Large intestine (tissue), 3 donors: ENCODE measurements around the gene SNTB2. TPM values are rescaled to one million over a fixed set of nuclear protein-coding genes. Genes with fewer than 3 reads are reported as not detected.
A peak's percentile ranks its signal among the peaks of the same experiment; 100 is the strongest.

Experiments
- DNase-seq, 2 donors: peaks; one replicate each; pipeline versions ENCODE4 v3.0.0 to v3.0.0-alpha.2; 2013
- H3K27ac ChIP-seq: one replicate; pipeline ENCODE4 v1.5.1; 2013; ENCODE audit warnings: low read length
- H3K27me3 ChIP-seq: 2 replicates; pipeline ENCODE4 v1.6.1; 2013; ENCODE audit warnings: low read length; ENCODE audit not compliant: control insufficient read depth, insufficient read depth
- H3K36me3 ChIP-seq: 2 replicates; pipeline ENCODE4 v1.6.1; 2013; ENCODE audit warnings: low read length; ENCODE audit not compliant: control insufficient read depth, insufficient read depth
- H3K4me1 ChIP-seq: one replicate; pipeline ENCODE4 v1.6.1; 2013; ENCODE audit warnings: low read length; ENCODE audit not compliant: control insufficient read depth, insufficient read depth
- H3K4me3 ChIP-seq: one replicate; pipeline ENCODE4 v1.5.1; 2013; ENCODE audit warnings: low read length
- H3K9me3 ChIP-seq: one replicate; pipeline ENCODE4 v1.6.1; 2013; ENCODE audit warnings: mild to moderate bottlenecking, low read depth, low read length, moderate library complexity; ENCODE audit not compliant: control insufficient read depth
- WGBS: methylation state at CpG from one replicate; pipeline ENCODE4 v1.1.5; 2013; ENCODE audit warnings: low lambda C conversion rate; ENCODE audit not compliant: insufficient coverage; 5-methylcytosine and 5-hydroxymethylcytosine counted together
- polyA plus RNA-seq: library from polyadenylated mRNA; unstranded; fragments of 120-200 nt; gene quantifications from one replicate; pipeline ENCODE4 v1.2.1, GENCODE V29; 2013

Gene SNTB2
- polyA plus RNA-seq, 1 donor = 8.8 TPM

DNA sequence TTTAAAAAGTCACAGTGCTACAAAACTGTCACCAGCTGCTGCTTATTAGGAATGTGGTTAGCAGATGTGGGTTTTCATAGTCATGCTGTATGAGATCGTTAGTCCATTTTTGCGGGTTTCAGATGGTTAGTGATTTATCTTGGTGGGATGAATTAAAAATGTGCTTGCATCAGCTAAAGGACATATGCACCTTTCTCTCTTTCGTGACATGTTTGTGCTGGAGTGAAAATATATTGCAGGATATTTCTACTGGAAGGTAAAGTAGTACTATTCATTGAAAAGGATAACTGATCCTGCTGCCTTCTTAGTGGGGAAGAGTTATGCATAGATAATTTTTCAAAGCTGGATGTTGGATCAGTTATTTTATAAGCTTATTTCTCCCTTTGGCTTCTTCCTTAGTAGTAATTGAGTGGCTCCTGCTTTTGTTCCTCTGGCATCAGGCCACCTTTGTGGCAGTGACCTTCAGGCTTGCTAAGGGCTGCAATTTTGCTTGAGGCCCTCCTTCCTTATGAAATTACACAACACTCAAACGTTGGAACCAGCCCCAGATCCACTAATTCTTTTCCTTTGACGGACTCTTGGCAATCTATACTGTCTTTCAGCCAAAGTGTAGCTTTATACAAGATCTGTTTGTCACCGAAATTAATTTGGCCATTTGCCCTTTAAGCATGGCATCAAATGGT lies 7.5 kb upstream of the SNTB2 start:
- peak overlapping the region; percentile 21 for H3K27ac ChIP-seq
- H3K4me1 ChIP-seq = peaks cover 12% of the 10 kb centered on the region
- H3K4me3 ChIP-seq = no peak overlapping the region
- WGBS = 56% methylated on average over 2 of the region's 6 CpGs
- H3K27me3 ChIP-seq = no peaks in the 10 kb centered on the region
- peak; percentile 43 to 68 for DNase-seq
- H3K9me3 ChIP-seq = no peaks in the 10 kb centered on the region
- no peaks in the 10 kb centered on the region for H3K36me3 ChIP-seq

DNA sequence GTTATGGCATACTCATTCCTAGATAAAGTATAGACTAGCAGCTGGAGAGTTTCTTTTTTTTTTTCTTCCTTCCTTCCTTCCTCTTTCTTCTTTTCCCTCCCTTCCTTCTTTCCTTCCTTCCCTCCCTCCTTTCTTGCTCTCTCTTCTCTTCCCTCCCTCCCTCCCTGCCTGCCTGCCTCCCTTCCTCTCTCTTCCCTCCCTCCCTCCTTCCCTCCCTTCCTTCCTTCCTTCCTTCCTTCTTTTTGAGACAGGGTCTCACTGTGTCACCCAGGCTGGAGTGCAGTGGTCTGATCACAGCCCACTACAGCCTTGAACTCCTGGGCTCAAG lies 7.0 kb upstream of the SNTB2 start:
- H3K4me1 ChIP-seq = peaks cover 12% of the 10 kb centered on the region
- H3K27me3 ChIP-seq = no peaks in the 10 kb centered on the region
- DNase-seq = no peak
- H3K9me3 ChIP-seq = no peaks in the 10 kb centered on the region
- H3K36me3 ChIP-seq = no peaks in the 10 kb centered on the region
- no peak overlapping the region for H3K4me3 ChIP-seq
- peak overlapping the region; percentile 21 for H3K27ac ChIP-seq

DNA sequence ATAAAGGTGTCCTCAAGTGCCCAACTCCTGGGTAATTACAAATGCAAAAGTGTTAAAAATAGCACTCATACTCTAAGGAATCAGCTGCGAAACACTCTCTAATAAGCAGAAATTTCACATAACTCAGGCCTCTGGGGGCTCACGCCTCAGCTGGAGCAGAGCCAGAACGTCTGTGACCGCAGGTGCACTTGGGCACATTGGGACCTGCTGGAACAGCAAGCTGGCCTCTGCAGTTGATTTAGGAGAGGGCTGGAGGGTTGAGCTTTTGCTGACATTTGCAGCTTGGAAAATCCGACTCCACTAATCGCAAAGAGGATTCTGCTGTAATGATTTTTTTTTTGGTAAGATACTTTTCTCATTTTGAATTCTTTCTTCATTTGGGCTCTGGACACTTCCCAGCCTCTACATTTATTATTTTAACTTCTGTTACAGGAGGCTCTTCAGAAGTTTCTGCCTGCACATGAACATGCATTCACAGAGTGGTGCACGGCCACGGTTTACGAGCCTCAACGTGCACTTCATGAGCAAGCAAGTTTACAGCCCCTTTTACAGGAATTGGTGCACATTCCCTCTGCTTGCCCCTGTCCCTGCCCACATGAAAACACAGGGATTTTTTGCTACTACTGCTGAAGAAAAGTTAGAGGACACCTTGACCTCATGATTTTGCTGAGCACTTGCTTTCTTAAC lies 4.1 kb upstream of the SNTB2 start:
- DNase-seq = no peak
- no peaks in the 10 kb centered on the region for H3K27me3 ChIP-seq
- no CpG with 5 or more reads among the region's 10 CpGs for WGBS
- peaks cover 12% of the 10 kb centered on the region for H3K4me1 ChIP-seq
- no peak overlapping the region for H3K4me3 ChIP-seq
- H3K9me3 ChIP-seq = no peaks in the 10 kb centered on the region
- no peaks in the 10 kb centered on the region for H3K36me3 ChIP-seq
- no peak overlapping the region for H3K27ac ChIP-seq

DNA sequence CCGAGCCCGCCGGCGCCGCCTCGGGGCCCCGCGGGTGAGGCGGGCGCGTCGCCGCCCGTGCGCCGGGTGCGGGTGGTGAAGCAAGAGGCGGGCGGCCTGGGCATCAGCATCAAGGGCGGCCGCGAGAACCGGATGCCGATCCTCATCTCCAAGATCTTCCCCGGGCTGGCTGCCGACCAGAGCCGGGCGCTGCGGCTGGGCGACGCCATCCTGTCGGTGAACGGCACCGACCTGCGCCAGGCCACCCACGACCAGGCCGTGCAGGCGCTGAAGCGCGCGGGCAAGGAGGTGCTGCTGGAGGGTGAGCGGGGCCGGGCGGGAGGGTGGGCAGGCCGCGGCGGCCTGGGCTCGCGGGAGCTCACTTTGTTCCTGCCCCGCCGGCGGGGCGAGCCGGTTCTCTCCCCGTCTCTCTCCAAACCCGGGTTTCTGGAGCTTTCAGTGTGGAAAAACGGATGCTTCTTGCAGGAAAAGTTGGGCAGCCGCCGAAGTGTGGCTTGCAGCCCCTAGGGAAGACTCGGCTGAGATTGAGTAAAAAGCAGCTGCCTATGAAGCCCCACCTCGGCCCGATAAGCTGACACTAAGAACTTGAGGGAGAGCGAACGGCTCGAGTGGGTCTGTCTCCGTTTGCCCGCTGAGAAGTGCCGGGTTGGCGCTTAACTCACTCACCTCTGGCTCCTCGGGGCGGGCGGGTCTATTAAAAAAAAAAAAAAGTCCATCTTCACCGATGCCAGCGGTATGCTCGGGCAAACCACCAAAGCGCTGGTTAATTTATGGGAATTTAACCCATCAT lies 677 bp downstream of the SNTB2 start:
- Histone ChIP-seq H3K9me3 (no peaks in the 10 kb centered on the region), H3K36me3 (no peaks in the 10 kb centered on the region), H3K27me3 (no peaks in the 10 kb centered on the region), H3K27ac (peak overlapping the region; percentile 58), H3K4me3 (peak overlapping the region; percentile 68), H3K4me1 (no peaks in the 10 kb centered on the region)
- peak; percentile 28 to 68 for DNase-seq
- WGBS = no CpG with 5 or more reads among the region's 76 CpGs

DNA sequence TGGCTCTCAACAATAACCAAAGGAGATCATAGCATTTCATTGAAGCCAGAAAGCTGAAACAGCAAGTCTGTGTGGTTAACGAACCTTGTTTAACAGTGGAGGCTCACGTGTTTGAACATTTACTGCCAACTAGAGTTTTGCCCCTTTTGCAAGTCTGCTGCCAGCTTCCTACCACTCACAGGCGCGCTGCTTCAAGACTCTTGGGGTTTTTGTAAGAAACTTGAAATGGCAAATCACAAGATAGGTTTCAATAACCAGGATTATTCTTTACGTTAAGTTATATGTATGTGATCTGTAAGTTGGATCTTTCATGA lies 1.2 kb downstream of the SNTB2 start:
- Histone ChIP-seq H3K27me3 (no peaks in the 10 kb centered on the region), H3K9me3 (no peaks in the 10 kb centered on the region), H3K4me1 (no peaks in the 10 kb centered on the region), H3K27ac (peak overlapping the region; percentile 58), H3K36me3 (no peaks in the 10 kb centered on the region), H3K4me3 (peak overlapping the region; percentile 68)
- no peak for DNase-seq
- no CpG with 5 or more reads among the region's 5 CpGs for WGBS

DNA sequence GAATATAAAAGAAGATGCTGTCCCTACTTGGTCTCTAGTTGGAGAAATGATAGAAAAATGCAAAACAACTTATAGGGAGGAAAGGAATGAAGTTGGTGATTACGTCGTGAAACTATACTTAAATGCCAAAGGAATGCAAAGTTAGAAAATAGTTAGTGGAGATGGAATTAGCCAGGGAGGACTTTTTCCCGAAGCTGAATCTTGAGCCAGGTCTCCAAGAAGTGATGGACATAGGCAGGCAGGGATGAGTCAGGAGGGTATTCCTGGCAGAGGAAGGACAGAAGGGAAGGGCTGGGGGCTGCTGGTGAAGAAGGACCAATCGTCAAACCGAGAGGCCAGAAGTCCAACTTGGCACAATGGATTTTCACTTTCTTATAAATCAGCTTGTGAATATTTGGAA lies 1.8 kb downstream of the SNTB2 start:
- H3K27ac ChIP-seq = no peak overlapping the region
- 46% methylated on average over 4 of the region's 5 CpGs for WGBS

DNA sequence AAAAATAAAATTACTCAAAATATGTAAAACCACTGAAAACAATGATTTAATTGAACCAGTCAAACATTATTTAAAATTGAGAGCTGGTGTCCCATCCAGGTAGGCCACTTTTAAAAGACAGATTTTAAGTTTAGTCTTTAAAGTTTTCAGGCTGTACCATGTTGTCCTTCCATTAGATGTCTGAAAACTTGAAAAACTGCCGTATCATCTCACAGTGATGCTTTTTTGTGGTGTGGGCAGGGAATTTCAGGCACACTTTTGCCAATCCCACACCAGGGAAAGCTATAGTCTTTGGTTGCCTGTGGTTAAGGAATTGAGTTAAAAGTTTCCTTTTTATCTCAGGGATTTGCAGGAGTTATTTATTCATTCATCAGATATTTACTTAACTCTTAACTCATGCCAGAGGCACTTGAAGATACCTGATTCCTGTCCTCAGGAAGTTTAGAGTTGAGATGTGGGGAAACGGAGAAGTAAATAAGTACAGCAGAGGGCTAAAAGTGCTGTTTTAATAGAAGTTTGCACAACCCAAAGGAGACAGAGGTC lies 3.2 kb downstream of the SNTB2 start:
- no peaks in the 10 kb centered on the region for H3K27me3 ChIP-seq
- 100% methylated on average over 1 of the region's 2 CpGs for WGBS
- H3K36me3 ChIP-seq = no peaks in the 10 kb centered on the region
- no peak overlapping the region for H3K27ac ChIP-seq
- DNase-seq = no peak
- H3K9me3 ChIP-seq = no peaks in the 10 kb centered on the region
- H3K4me3 ChIP-seq = no peak overlapping the region
- no peaks in the 10 kb centered on the region for H3K4me1 ChIP-seq

More for the DNA sequence above, 1.8 kb downstream of the SNTB2 start:
- Histone ChIP-seq H3K4me1 (no peaks in the 10 kb centered on the region), H3K36me3 (no peaks in the 10 kb centered on the region), H3K27me3 (no peaks in the 10 kb centered on the region), H3K4me3 (peak overlapping the region; percentile 68), H3K9me3 (no peaks in the 10 kb centered on the region)
- no peak for DNase-seq

DNA sequence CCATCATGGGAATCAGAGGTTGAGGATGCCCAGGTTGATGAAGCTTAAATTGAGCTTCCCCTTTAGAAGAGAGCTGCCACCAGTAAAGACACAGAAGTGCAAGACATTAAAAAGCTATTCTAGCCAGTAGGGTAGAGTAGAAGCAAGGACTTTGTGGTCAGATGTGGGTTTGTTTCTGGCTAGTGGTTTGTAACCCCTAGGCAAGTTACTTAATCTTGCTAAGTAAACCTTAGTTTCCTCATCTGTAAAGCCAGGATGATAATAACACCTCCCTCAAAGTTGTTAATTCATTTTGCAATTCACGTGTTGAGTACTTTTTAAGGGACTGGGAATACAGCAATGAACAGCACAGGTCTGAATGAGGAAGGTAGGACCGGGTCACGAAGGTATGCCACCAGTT lies 3.6 kb downstream of the SNTB2 start:
- no peaks in the 10 kb centered on the region for H3K27me3 ChIP-seq
- H3K36me3 ChIP-seq = no peaks in the 10 kb centered on the region
- H3K9me3 ChIP-seq = no peaks in the 10 kb centered on the region
- no peaks in the 10 kb centered on the region for H3K4me1 ChIP-seq
- H3K4me3 ChIP-seq = no peak overlapping the region
- no peak overlapping the region for H3K27ac ChIP-seq
- WGBS = no CpG with 5 or more reads among the region's 3 CpGs
- no peak for DNase-seq

DNA sequence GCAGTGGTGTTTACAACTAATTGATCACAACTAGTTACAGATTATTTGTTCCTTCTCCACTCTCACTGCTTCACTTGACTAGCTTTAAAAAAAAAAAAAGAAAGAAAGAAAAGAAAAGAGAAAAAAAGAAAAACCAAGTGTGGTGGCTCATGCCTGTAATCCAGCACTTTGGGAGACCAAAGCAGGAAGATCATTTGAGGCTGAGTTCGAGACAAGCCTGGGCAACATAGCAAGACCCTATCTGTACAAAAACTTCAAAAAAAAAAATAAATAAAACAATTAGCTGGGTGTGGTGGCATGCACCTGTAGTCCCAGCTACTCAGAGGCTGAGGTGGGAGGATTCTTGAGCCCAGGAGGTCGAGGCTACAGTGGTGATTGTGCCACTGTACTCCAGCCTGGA lies 4.2 kb downstream of the SNTB2 start:
- WGBS = no CpG with 5 or more reads among the region's 2 CpGs
- H3K9me3 ChIP-seq = no peaks in the 10 kb centered on the region
- no peak overlapping the region for H3K4me3 ChIP-seq
- H3K27me3 ChIP-seq = no peaks in the 10 kb centered on the region
- H3K36me3 ChIP-seq = no peaks in the 10 kb centered on the region
- no peak for DNase-seq
- no peak overlapping the region for H3K27ac ChIP-seq
- no peaks in the 10 kb centered on the region for H3K4me1 ChIP-seq

DNA sequence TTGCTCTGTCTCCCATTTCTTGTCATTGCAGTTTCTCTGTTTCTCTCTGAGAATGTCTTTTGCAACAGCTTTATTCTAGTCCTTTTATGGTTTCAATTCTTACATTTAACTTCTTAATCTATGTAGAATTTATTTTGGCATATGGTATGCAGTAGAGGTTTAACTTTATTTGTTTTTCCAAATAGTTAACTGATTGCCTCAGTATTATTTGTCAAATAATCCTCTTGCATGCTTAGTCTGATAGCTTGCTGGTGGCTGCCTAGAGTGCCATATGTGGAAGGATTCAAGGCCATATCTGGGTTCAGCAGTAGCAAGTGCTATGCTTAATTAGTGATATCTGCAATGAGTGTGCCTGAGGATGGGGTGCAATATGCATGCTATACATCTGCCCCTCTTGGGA lies 6.9 kb downstream of the SNTB2 start:
- H3K4me1 ChIP-seq = no peaks in the 10 kb centered on the region
- H3K36me3 ChIP-seq = no peaks in the 10 kb centered on the region
- H3K27me3 ChIP-seq = no peaks in the 10 kb centered on the region
- H3K9me3 ChIP-seq = no peaks in the 10 kb centered on the region
- no peak overlapping the region for H3K4me3 ChIP-seq
- no peak for DNase-seq
- no peak overlapping the region for H3K27ac ChIP-seq
